Limb (tissue), 2 donors: ENCODE results near the gene SPECC1.
A peak's percentile ranks its signal among the peaks of the same experiment; 100 is the strongest.
"Not testable (repeated sequence)": the region's sequence is repeated elsewhere in the genome, so short reads cannot be mapped to it uniquely, and the experiment has no call there.

Experiments
- DNase-seq, 2 donors: peaks; one replicate each; pipeline ENCODE4 v3.0.0-alpha.2; 2016; ENCODE audit errors: extremely low spot score in 2 of 2

SPECC1 gene

GRCh38 chr17:20171741-20172365 is 162.7 kb downstream of the SPECC1 start:
- no peak for DNase-seq

- DNase-seq: no peak
Observed at GRCh38 chr17:20172376-20172775, 163.2 kb downstream of the SPECC1 start.

- no peak for DNase-seq
Observed at GRCh38 chr17:20173091-20173490, 163.9 kb downstream of the SPECC1 start.

GRCh38 chr17:20174588-20175265 is 165.6 kb downstream of the SPECC1 start:
- no peak for DNase-seq

GRCh38 chr17:20179041-20179440 is 169.9 kb downstream of the SPECC1 start:
- no peak for DNase-seq

GRCh38 chr17:20180661-20181060 is 171.5 kb downstream of the SPECC1 start:
- no peak for DNase-seq

- no peak for DNase-seq
Observed at GRCh38 chr17:20184181-20184580, 175.0 kb downstream of the SPECC1 start.

- DNase-seq: no peak
Observed at GRCh38 chr17:20184977-20185619, 175.9 kb downstream of the SPECC1 start.

GRCh38 chr17:20187049-20187448 is 177.9 kb downstream of the SPECC1 start:
- DNase-seq: no peak

- DNase-seq: peak in 1 of 2 donors; percentile 41
Observed at GRCh38 chr17:20189302-20189701, 180.1 kb downstream of the SPECC1 start.

GRCh38 chr17:20189979-20190378 is 180.8 kb downstream of the SPECC1 start:
- no peak for DNase-seq

GRCh38 chr17:20190605-20191004 is 181.4 kb downstream of the SPECC1 start:
- no peak for DNase-seq

GRCh38 chr17:20191056-20191455 is 181.9 kb downstream of the SPECC1 start:
- no peak for DNase-seq

- not testable (repeated sequence) for DNase-seq
Observed at GRCh38 chr17:20196286-20196685, 187.1 kb downstream of the SPECC1 start.

- no peak for DNase-seq
Observed at GRCh38 chr17:20197272-20197926, 188.2 kb downstream of the SPECC1 start.

GRCh38 chr17:20200016-20200795 is 191.0 kb downstream of the SPECC1 start:
- no peak for DNase-seq

GRCh38 chr17:20200865-20201458 is 191.8 kb downstream of the SPECC1 start:
- no peak for DNase-seq

GRCh38 chr17:20202141-20202621 is 193.0 kb downstream of the SPECC1 start:
- no peak for DNase-seq

- DNase-seq: no peak
Observed at GRCh38 chr17:20203018-20203417, 193.9 kb downstream of the SPECC1 start.

- DNase-seq: no peak
Observed at GRCh38 chr17:20203761-20204263, 194.7 kb downstream of the SPECC1 start.

- DNase-seq: no peak
Observed at GRCh38 chr17:20205609-20206008, 196.4 kb downstream of the SPECC1 start.
